Activated T-helper 2 cell treated with anti-CD3 and anti-CD28 coated beads, Interferon-gamma antibody, Interleukin-2, Interleukin-4, amounts not matched to agents 10 μg/mL and 5 μg/mL and 100 μg/mL, durations not matched to agents 14 hours and 24 hours and 36 hours (primary cell): ENCODE data around the gene TAS2R41. TPM values are rescaled to one million over a fixed set of nuclear protein-coding genes. Genes with fewer than 3 reads are reported as not detected.

Experiments
- DNase-seq: peaks from one replicate; pipeline ENCODE4 v3.0.0; 2021; ENCODE audit warnings: low spot score
- H3K27ac Mint-ChIP-seq: one replicate; pipeline ENCODE4 v1.8.0; 2021; ENCODE audit warnings: mixed read lengths
- H3K27me3 Mint-ChIP-seq: one replicate; pipeline ENCODE4 v1.8.0; 2021; ENCODE audit warnings: low read depth, mixed read lengths
- H3K36me3 Mint-ChIP-seq: one replicate; pipeline ENCODE4 v1.8.0; 2021; ENCODE audit warnings: low read depth, mixed read lengths
- H3K4me1 Mint-ChIP-seq: one replicate; pipeline ENCODE4 v1.8.0; 2021; ENCODE audit warnings: low read depth, mixed read lengths
- H3K4me3 Mint-ChIP-seq: one replicate; pipeline ENCODE4 v1.8.0; 2021; ENCODE audit warnings: low read depth, mild to moderate bottlenecking, moderate library complexity, mixed read lengths
- H3K9me3 Mint-ChIP-seq: one replicate; pipeline ENCODE4 v1.8.0; 2021; ENCODE audit warnings: mixed read lengths
- intact Hi-C: fragments of 100-400 bp; cut with micrococcal nuclease; formaldehyde crosslinking; loops from one replicate; pipeline ENCODE4 v1.15.1; 2023
- total RNA-seq: library from RNA; stranded (reverse); gene quantifications from 2 replicates; pipeline ENCODE4 v1.2.3, GENCODE V29; 2022

TAS2R41 gene
- total RNA-seq, 1 donor from 2014 or later = not detected

- peaks cover 4% of the 10 kb centered on the region for H3K4me1 Mint-ChIP-seq
- intact Hi-C loops = no loop called here
These were observed 26.7 kb downstream of the TAS2R41 start for GRCh38 chr7:143504215-143504936.

GRCh38 chr7:143504937-143505297 is 27.2 kb downstream of the TAS2R41 start:
- intact Hi-C loops = no loop called here
- H3K27me3 Mint-ChIP-seq = no peaks in the 10 kb centered on the region
- peaks cover 4% of the 10 kb centered on the region for H3K4me1 Mint-ChIP-seq
- no peaks in the 10 kb centered on the region for H3K9me3 Mint-ChIP-seq
- H3K27ac Mint-ChIP-seq = no peak overlapping the region
- H3K4me3 Mint-ChIP-seq = no peak overlapping the region
- no peaks in the 10 kb centered on the region for H3K36me3 Mint-ChIP-seq
- no peak for DNase-seq

More at GRCh38 chr7:143504215-143504936, 26.7 kb downstream of the TAS2R41 start:
- Mint-ChIP-seq H3K4me3 (no peak overlapping the region), H3K27ac (no peak overlapping the region), H3K27me3 (no peaks in the 10 kb centered on the region), H3K9me3 (no peaks in the 10 kb centered on the region), H3K36me3 (no peaks in the 10 kb centered on the region)
- DNase-seq = no peak

- H3K4me1 Mint-ChIP-seq = peaks cover 4% of the 10 kb centered on the region
- no peak for DNase-seq
- no peaks in the 10 kb centered on the region for H3K9me3 Mint-ChIP-seq
- no peak overlapping the region for H3K27ac Mint-ChIP-seq
- no peaks in the 10 kb centered on the region for H3K36me3 Mint-ChIP-seq
- H3K4me3 Mint-ChIP-seq = no peak overlapping the region
- no peaks in the 10 kb centered on the region for H3K27me3 Mint-ChIP-seq
- intact Hi-C loops = no loop called here
These were observed 28.2 kb downstream of the TAS2R41 start for GRCh38 chr7:143505838-143506237.

DNA sequence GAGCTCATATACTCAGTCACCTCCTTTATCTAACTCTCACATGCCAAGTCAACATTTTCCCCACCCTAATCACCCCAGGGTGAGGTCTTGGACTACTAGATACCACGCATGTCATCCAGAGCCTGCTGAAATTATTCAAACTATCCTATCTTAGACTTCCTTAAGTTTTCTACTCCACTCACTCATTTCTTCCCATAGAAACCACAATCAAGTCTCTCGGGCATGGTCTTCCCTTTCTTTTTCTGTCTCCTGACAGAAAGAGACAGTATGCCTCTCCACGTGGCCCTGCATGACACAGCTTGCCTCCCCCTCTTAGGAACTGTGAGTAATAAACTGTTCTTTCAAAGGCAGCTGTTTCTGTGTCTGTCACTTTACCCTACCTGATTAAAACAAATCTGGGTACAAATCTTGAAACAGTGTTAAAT is 29.4 kb downstream of the TAS2R41 start:
- no peak for DNase-seq
- H3K4me3 Mint-ChIP-seq = no peak overlapping the region
- H3K9me3 Mint-ChIP-seq = no peaks in the 10 kb centered on the region
- H3K36me3 Mint-ChIP-seq = no peaks in the 10 kb centered on the region
- intact Hi-C loops = no loop called here
- H3K27me3 Mint-ChIP-seq = no peaks in the 10 kb centered on the region
- H3K4me1 Mint-ChIP-seq = peaks cover 4% of the 10 kb centered on the region
- H3K27ac Mint-ChIP-seq = no peak overlapping the region

DNA sequence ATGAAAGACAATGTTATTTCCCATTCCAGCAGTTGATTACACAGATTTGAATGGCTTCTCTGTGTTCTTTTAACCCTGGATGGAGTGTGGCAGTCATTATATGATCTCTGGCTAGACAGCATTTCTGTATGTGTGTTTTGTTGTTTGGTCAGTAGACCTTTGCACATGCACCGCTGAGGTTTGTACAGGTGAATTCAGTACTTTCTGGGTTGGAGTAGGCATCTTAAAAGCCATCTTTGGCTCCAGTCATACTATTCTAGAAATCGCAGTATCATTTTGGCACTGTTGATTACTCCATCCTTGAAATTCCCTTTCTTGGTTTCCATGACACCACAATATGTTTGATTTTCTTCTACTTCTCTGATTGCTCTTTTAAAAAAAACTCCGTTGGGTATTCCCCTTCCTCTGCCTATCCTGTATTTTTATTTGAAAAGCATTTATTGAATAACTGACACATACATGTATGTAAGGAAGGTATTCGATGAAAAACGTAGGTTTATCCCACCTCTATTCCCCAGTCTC is 29.9 kb downstream of the TAS2R41 start:
- intact Hi-C loops = no loop called here
- no peak for DNase-seq
- no peaks in the 10 kb centered on the region for H3K9me3 Mint-ChIP-seq
- no peak overlapping the region for H3K27ac Mint-ChIP-seq
- no peaks in the 10 kb centered on the region for H3K36me3 Mint-ChIP-seq
- H3K27me3 Mint-ChIP-seq = no peaks in the 10 kb centered on the region
- peaks cover 4% of the 10 kb centered on the region for H3K4me1 Mint-ChIP-seq
- no peak overlapping the region for H3K4me3 Mint-ChIP-seq

GRCh38 chr7:143510854-143511592 is 33.4 kb downstream of the TAS2R41 start:
- Mint-ChIP-seq H3K36me3 (no peaks in the 10 kb centered on the region), H3K4me1 (peaks cover 1% of the 10 kb centered on the region), H3K4me3 (no peak overlapping the region), H3K27ac (no peak overlapping the region), H3K27me3 (no peaks in the 10 kb centered on the region), H3K9me3 (no peaks in the 10 kb centered on the region)
- intact Hi-C loops = no loop called here
- no peak for DNase-seq

GRCh38 chr7:143511593-143512047 is 33.9 kb downstream of the TAS2R41 start:
- Mint-ChIP-seq H3K9me3 (no peaks in the 10 kb centered on the region), H3K4me3 (no peak overlapping the region), H3K36me3 (no peaks in the 10 kb centered on the region), H3K27ac (no peak overlapping the region), H3K27me3 (no peaks in the 10 kb centered on the region), H3K4me1 (peaks cover 1% of the 10 kb centered on the region)
- no peak for DNase-seq
- intact Hi-C loops = no loop called here

GRCh38 chr7:143512488-143513340 is 35.0 kb downstream of the TAS2R41 start:
- no peak for DNase-seq
- Mint-ChIP-seq H3K27ac (no peak overlapping the region), H3K4me1 (peaks cover 9% of the 10 kb centered on the region), H3K9me3 (no peaks in the 10 kb centered on the region), H3K36me3 (no peaks in the 10 kb centered on the region), H3K27me3 (no peaks in the 10 kb centered on the region), H3K4me3 (no peak overlapping the region)
- intact Hi-C loops = no loop called here

- Mint-ChIP-seq H3K4me1 (peaks cover 12% of the 10 kb centered on the region), H3K27me3 (no peaks in the 10 kb centered on the region), H3K4me3 (no peak overlapping the region), H3K9me3 (no peaks in the 10 kb centered on the region), H3K36me3 (no peaks in the 10 kb centered on the region), H3K27ac (no peak overlapping the region)
- intact Hi-C loops = no loop called here
- no peak for DNase-seq
These were observed 36.8 kb downstream of the TAS2R41 start for GRCh38 chr7:143514487-143514886.

DNA sequence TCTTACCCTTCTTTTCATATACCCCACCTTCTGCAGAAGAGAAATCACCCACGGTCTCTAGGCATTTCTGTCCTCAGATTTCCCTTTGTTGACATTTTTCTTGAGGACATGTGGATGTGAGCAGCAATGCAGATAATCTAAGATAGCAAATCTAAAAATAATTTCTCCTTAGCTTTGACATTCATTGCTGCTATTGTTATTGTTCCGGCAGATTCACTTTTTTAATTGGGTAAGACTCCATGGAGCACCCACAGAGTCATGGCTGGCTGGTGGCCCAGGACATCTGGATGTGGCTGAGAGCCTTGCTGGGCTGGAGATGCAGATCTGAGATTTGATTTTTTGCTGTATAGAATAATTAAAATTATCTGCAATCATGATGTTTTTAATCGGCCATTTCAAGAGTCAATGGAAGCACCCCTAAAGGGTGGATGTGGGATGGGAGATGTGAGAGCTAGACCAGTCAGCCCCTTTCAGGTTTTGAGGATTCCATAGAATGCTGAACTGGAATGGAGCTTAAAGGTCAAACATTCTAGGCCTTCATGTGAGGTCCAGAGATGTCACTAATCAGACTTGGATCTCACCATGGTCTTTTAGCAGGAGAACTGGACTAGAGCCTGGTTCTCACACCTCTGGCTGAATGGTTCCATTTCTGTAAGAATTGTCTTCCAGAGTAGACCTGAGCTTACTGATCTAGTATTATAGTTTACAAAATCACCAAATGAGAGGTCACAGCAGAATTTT is 37.5 kb downstream of the TAS2R41 start:
- intact Hi-C loops = no loop called here
- DNase-seq = no peak

GRCh38 chr7:143516981-143517380 is 39.3 kb downstream of the TAS2R41 start:
- Mint-ChIP-seq H3K36me3 (no peaks in the 10 kb centered on the region), H3K27ac (peak overlapping the region; percentile 21), H3K4me1 (peaks cover 12% of the 10 kb centered on the region), H3K9me3 (no peaks in the 10 kb centered on the region), H3K27me3 (no peaks in the 10 kb centered on the region), H3K4me3 (no peak overlapping the region)
- no peak for DNase-seq
- intact Hi-C loops = no loop called here

More for the DNA sequence above, 37.5 kb downstream of the TAS2R41 start:
- H3K27me3 Mint-ChIP-seq = no peaks in the 10 kb centered on the region
- peaks cover 12% of the 10 kb centered on the region for H3K4me1 Mint-ChIP-seq
- no peaks in the 10 kb centered on the region for H3K9me3 Mint-ChIP-seq
- H3K27ac Mint-ChIP-seq = no peak overlapping the region
- no peaks in the 10 kb centered on the region for H3K36me3 Mint-ChIP-seq
- H3K4me3 Mint-ChIP-seq = no peak overlapping the region

DNA sequence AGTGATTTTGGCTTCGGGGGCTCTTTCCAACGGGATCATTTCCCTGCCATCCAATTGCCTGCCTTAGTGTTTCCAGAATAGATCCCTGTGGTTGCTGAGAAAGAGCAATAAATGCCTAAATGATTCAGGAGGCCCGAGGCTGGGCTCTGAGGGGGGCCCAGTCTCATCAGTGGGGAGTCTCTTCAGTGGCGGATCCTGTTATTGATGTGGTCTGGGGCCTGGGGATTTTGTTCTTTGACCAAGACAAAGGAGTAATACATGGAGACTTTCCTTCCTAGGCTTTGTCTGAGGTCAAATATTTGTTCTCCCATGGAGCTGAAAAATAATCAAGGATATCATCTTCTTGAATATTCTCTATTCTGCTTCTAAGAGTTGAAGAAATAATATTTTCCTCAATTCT is 40.8 kb downstream of the TAS2R41 start:
- no peak overlapping the region for H3K4me3 Mint-ChIP-seq
- no peaks in the 10 kb centered on the region for H3K36me3 Mint-ChIP-seq
- H3K9me3 Mint-ChIP-seq = no peaks in the 10 kb centered on the region
- no peak for DNase-seq
- no peak overlapping the region for H3K27ac Mint-ChIP-seq
- H3K4me1 Mint-ChIP-seq = peaks cover 12% of the 10 kb centered on the region
- H3K27me3 Mint-ChIP-seq = no peaks in the 10 kb centered on the region
- intact Hi-C loops = no loop called here
